Heart right ventricle (tissue), 16 donors: Measurements from ENCODE around the gene C5orf46. TPM values are rescaled to one million over a fixed set of nuclear protein-coding genes. Genes with fewer than 3 reads are reported as not detected.

Source experiments
- ATAC-seq, 8 donors: fragments of 200-7000 bp; cut with Tn5 transposase; one replicate each; pipeline ENCODE4 v1.9.1; 2020; ENCODE audit warnings: mild to moderate bottlenecking in 8 of 8, moderate library complexity in 8 of 8, moderate number of reproducible peaks in 1 of 8
- DNase-seq, 2 donors: peaks; one replicate each; pipeline ENCODE4 v3.0.0-alpha.2; 2020
- H3K27ac ChIP-seq, 10 donors: fragments of 200-600 bp; sonication (generic) in 2 of 10; one replicate each; pipeline versions ENCODE4 v1.5.0 to v1.8.0; 2020 to 2022; ENCODE audit warnings: mild to moderate bottlenecking in 3 of 10
- H3K27me3 ChIP-seq, 7 donors: fragments of 200-600 bp; one replicate each; pipeline ENCODE4 v1.8.0; 2021 to 2022; ENCODE audit warnings: mild to moderate bottlenecking in 2 of 7
- H3K36me3 ChIP-seq, 9 donors: fragments of 200-600 bp; sonication (generic) in 1 of 9; one replicate each; pipeline versions ENCODE4 v1.5.0 to v1.8.0; 2020 to 2022; ENCODE audit warnings: mild to moderate bottlenecking in 2 of 9
- H3K4me1 ChIP-seq, 9 donors: fragments of 200-600 bp; sonication (generic) in 1 of 9; one replicate each; pipeline versions ENCODE4 v1.5.0 to v1.8.0; 2020 to 2022; ENCODE audit warnings: mild to moderate bottlenecking in 4 of 9
- H3K4me3 ChIP-seq, 10 donors: fragments of 200-600 bp; sonication (generic) in 2 of 10; one replicate each; pipeline versions ENCODE4 v1.5.0 to v1.8.0; 2020 to 2022; ENCODE audit warnings: mild to moderate bottlenecking in 7 of 10, moderate library complexity in 2 of 10
- H3K9me3 ChIP-seq, 11 donors: fragments of 200-600 bp in 10 of 11; sonication (generic) in 2 of 11; one replicate each; pipeline versions ENCODE4 v1.5.0 to v1.8.0; 2013 to 2022; ENCODE audit warnings: mild to moderate bottlenecking in 2 of 11, control low read depth in 1 of 11, moderate library complexity in 1 of 11
- CTCF ChIP-seq, 9 donors: fragments of 200-600 bp; sonication (generic) in 2 of 9; IDR thresholded peaks; one replicate each; pipeline versions ENCODE4 v1.5.0 to v1.8.0; 2021 to 2022; ENCODE audit warnings: antibody characterized with exemption in 9 of 9, mild to moderate bottlenecking in 5 of 9, moderate library complexity in 1 of 9
- WGBS, 2 donors: extraction: QIAGEN DNeasy Blood & Tissue Kit; methylation state at CpG; one replicate each; pipeline ENCODE4 v1.1.7; 2013; ENCODE audit warnings: inconsistent platforms in 1 of 2; 5-methylcytosine and 5-hydroxymethylcytosine counted together
- intact Hi-C, 10 donors: fragments of 100-400 bp; cut with DNase I; formaldehyde crosslinking; loops; one replicate each; pipeline versions ENCODE4 v1.11.1 to v1.14.2; 2022
- polyA plus RNA-seq, 2 donors: library from polyadenylated mRNA; stranded (reverse); fragments of 200-250 nt; gene quantifications; one replicate each; pipeline ENCODE4 v1.2.3, GENCODE V29; 2013
- total RNA-seq, 10 donors: library from RNA; stranded (reverse); fragmentation: NEBNext Ultra II Directional in 3 of 10; extraction: Animal tissue kit (Norgen Biotek cat#: 25700) in 3 of 10; gene quantifications; one replicate each; pipeline versions ENCODE4 v1.2.1 to v1.2.4, GENCODE V29; 2021 to 2023
- donor health status: Arrhythmogenic right ventricular cardiomyopathy.
- donor health status: ischemic (EF 13 %, LVEDD 7.1; RV severe dilation, severe dysfunction).
- donor health status: healthy with polysubstance abuse.
- donor health status: DM: no; HTN: yes; CAD: no.
- donor health status: DM: no; HTN: no; CAD: no.
- donor health status: ischemic (EF 25% LVEDD 6.9; RV normal size, moderate dysfunction).
- donor health status: ischemic (EF 25% LVEDD 5.7; RV mildly dilated, moderate dysfunction).
- donor health status: healthy.
- donor health status: DM: yes; HTN: yes; CAD: no.
- donor health status: Ischemic cardiomyopathy.
- donor health status: ischemic (EF 35%, LVEDD 5.7; RV mildly dilated, moderate dysfunction).
- donor health status: nonischemic (EF 11% LVEDD 7.7; RV severe dilation, severe dysfunction).
- donor health status: DM: yes; HTN: yes; CAD: no.
- donor health status: PGD.
- donor health status: ischemic (EF 29% LVEDD 5.4; RV normal size, mild dysfunction).
- donor health status: nonischemic (EF 23%, LVEDD 6.1; RV moderate dilation, normal function).

Gene C5orf46
- total and polyA plus RNA-seq, 12 donors: 2.3 to 20.6 (median 5.0) TPM; not detected in 1

- intact Hi-C loops: loop anchor here in 5 of 10 donors (2.0 to 10.0 kb wide), 4 partner anchors 77 to 259 kb away; no protein-coding TSS in a partner anchor
- WGBS, 2 donors: 40 to 49% methylated on average over 4 of the region's 4 CpGs
- Histone ChIP-seq H3K27me3 (no peaks in the 10 kb centered on the region), H3K36me3 (no peaks in the 10 kb centered on the region), H3K4me1 (no peaks in the 10 kb centered on the region), H3K9me3 (no peaks in the 10 kb centered on the region), H3K4me3 (no peak overlapping the region), H3K27ac (no peak overlapping the region)
- DNase-seq (no peak), ATAC-seq (no peak)
- TF ChIP-seq CTCF (IDR thresholded peaks at IDR 0.05): no peak
Measured at GRCh38 chr5:147855774-147856069, 50.6 kb downstream of the C5orf46 start.

GRCh38 chr5:147854894-147855773 lies 51.2 kb downstream of the C5orf46 start:
- TF ChIP-seq CTCF (IDR thresholded peaks at IDR 0.05): no peak
- DNase-seq: no peak
- no peak overlapping the region for H3K4me3 ChIP-seq
- no peak for ATAC-seq
- WGBS, 2 donors: 73 to 74% methylated on average over 11 of the region's 11 CpGs
- no peaks in the 10 kb centered on the region for H3K36me3 ChIP-seq
- no peaks in the 10 kb centered on the region for H3K4me1 ChIP-seq
- no peak overlapping the region for H3K27ac ChIP-seq
- intact Hi-C loops: loop anchor here in 4 of 10 donors (5.0 to 10.0 kb wide), 3 partner anchors 77 to 260 kb away; no protein-coding TSS in a partner anchor
- H3K9me3 ChIP-seq: no peaks in the 10 kb centered on the region
- H3K27me3 ChIP-seq: no peaks in the 10 kb centered on the region

- WGBS, 2 donors: 65 to 88% methylated on average over 3 of the region's 3 CpGs
- intact Hi-C loops: loop anchor here in 2 of 10 donors (10.0 kb wide), 1 partner anchor 260 kb away; no protein-coding TSS in a partner anchor
Measured at GRCh38 chr5:147854331-147854730, 52.0 kb downstream of the C5orf46 start.

More at GRCh38 chr5:147854331-147854730, 52.0 kb downstream of the C5orf46 start:
- Histone ChIP-seq H3K4me3 (no peak overlapping the region), H3K36me3 (no peaks in the 10 kb centered on the region), H3K9me3 (no peaks in the 10 kb centered on the region), H3K27me3 (no peaks in the 10 kb centered on the region), H3K27ac (no peak overlapping the region), H3K4me1 (no peaks in the 10 kb centered on the region)
- DNase-seq (no peak), ATAC-seq (no peak)
- no peak for TF ChIP-seq CTCF (IDR thresholded peaks at IDR 0.05)
